Gastrocnemius medialis (tissue), 4 donors: ENCODE measurements around the gene SPEN.

Source experiments
- CTCF ChIP-seq, 5 experiments: fragments of 450-650 bp in 3 of 5; fragments of 200-600 bp in 2 of 5; sonication (generic) in 2 of 5; IDR thresholded peaks in 4 of 5; conservative IDR thresholded peaks in 1 of 5; 1 replicate in 4 of 5; 2 replicates in 1 of 5; pipeline ENCODE4 v1.5.1; 2016 to 2019; ENCODE audit warnings: antibody characterized with exemption in 5 of 5, mild to moderate bottlenecking in 3 of 5, moderate library complexity in 3 of 5
- POLR2A ChIP-seq, 2 donors: fragments of 450-650 bp; IDR thresholded peaks; one replicate each; pipeline ENCODE4 v1.6.1; 2017; ENCODE audit warnings: antibody characterized with exemption in 2 of 2, mild to moderate bottlenecking in 2 of 2, moderate library complexity in 2 of 2

- TF ChIP-seq POLR2A (IDR thresholded peaks at IDR 0.05), result no peak
- TF ChIP-seq CTCF (IDR thresholded peaks at IDR 0.05 in 4 of 5, conservative IDR thresholded peaks at IDR 0.05 in 1 of 5), result no peak
These were observed 106.8 kb downstream of the SPEN start for GRCh38 chr1:15954316-15954715.
